IPS-11a (cell line): ENCODE results near the gene IQGAP3.

Source experiments
- H3K4me3 ChIP-seq: one replicate; pipeline ENCODE4 v1.5.1; 2013; ENCODE audit warnings: low read depth, low read length, control low read depth

Gene IQGAP3

GRCh38 chr1:156486421-156487344, 85.7 kb downstream of the IQGAP3 start:
- no peak overlapping the region for H3K4me3 ChIP-seq

GRCh38 chr1:156485984-156486383, 86.4 kb downstream of the IQGAP3 start:
- no peak overlapping the region for H3K4me3 ChIP-seq

GRCh38 chr1:156484480-156485058, 87.8 kb downstream of the IQGAP3 start:
- no peak overlapping the region for H3K4me3 ChIP-seq

- no peak overlapping the region for H3K4me3 ChIP-seq
Measured at GRCh38 chr1:156483397-156483796, 89.0 kb downstream of the IQGAP3 start.

- H3K4me3 ChIP-seq, result no peak overlapping the region
Measured at GRCh38 chr1:156482276-156482675, 90.1 kb downstream of the IQGAP3 start.

- H3K4me3 ChIP-seq, result no peak overlapping the region
Measured at GRCh38 chr1:156481527-156481926, 90.8 kb downstream of the IQGAP3 start.

- no peak overlapping the region for H3K4me3 ChIP-seq
Measured at GRCh38 chr1:156480411-156481192, 91.8 kb downstream of the IQGAP3 start.

GRCh38 chr1:156480016-156480370, 92.4 kb downstream of the IQGAP3 start:
- H3K4me3 ChIP-seq, result no peak overlapping the region

- H3K4me3 ChIP-seq, result no peak overlapping the region
Measured at GRCh38 chr1:156479093-156480015, 93.0 kb downstream of the IQGAP3 start.

- no peak overlapping the region for H3K4me3 ChIP-seq
Measured at GRCh38 chr1:156478250-156478627, 94.1 kb downstream of the IQGAP3 start.

GRCh38 chr1:156477526-156478249, 94.7 kb downstream of the IQGAP3 start:
- H3K4me3 ChIP-seq, result no peak overlapping the region

GRCh38 chr1:156476501-156477298, 95.7 kb downstream of the IQGAP3 start:
- H3K4me3 ChIP-seq, result no peak overlapping the region

GRCh38 chr1:156475568-156476500, 96.5 kb downstream of the IQGAP3 start:
- H3K4me3 ChIP-seq, result no peak overlapping the region
